NCI-H1048 (cell line): ENCODE measurements around the gene AP3B1.
A peak's percentile ranks its signal among the peaks of the same experiment; 100 is the strongest.
"Not testable (repeated sequence)": the region's sequence is repeated elsewhere in the genome, so short reads cannot be mapped to it uniquely, and the experiment has no call there.

Experiments
- DNase-seq: peaks from one replicate; lab custom pipeline; 2025; lab: John Stamatoyannopoulos, UW

The AP3B1 gene

DNA sequence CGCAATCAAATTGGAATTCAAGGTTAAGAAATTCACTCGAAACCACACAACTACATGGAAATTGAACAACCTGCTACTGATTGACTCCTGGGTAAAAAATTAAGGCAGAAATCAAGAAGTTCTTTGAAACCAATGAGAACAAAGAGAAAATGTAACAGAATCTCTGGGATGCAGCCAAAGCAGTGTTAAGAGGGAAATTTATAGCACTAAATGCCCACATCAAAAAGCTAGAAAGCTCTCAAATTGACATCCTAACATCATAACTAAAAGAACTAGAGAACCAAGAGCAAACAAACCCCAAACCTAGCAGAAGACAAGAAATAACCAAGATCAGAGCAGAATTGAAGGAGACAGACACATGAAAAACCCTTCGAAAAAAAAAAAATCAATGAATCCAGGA is 226.9 kb downstream of the AP3B1 start:
- DNase-seq: not testable (repeated sequence)

DNA sequence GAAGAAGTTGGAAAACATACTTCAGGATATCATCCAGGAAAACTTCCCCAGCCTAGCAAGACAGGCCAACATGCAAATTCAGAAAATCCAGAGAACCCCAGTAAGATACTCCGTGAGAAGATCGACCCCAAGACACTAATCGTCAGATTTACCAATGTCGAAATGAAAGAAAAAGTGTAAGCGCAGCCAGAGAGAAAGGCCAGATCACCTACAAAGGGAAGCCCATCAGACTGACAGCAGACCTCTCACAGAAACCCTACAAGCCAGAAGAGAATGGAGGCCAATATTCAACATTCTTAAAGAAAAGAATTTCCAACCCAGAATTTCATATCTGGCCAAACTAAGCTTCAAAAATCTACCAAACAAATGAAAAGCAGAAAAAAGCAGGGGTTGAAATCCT is 227.8 kb downstream of the AP3B1 start:
- not testable (repeated sequence) for DNase-seq

- DNase-seq: no peak
These were observed 228.8 kb downstream of the AP3B1 start for GRCh38 chr5:78065663-78066062.

DNA sequence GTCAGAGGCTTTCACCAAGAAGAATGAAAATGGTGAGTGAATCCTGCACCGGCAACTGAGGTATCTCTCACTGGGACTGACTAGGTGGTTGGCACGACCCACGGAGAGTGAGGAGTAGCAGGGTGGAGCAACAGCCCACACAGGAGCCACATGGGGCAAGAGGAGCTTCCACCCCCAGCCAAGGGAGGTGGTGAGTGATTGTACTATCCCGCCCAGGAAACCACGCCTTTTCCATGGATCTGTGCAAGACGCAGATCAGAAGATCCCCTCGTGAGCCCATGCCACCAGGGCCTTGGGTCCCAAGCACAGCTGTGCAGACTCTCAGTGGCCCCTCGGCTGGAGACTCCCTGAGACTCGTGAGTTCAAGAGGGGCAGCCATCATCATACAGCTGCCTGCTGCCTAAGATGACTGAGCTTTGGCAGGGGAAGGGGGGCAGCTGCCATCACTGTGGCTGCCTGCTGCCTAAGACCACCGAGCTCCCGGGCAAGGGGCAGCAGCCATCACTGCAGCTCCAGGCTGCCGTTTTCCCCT is 229.5 kb downstream of the AP3B1 start:
- DNase-seq: no peak

DNA sequence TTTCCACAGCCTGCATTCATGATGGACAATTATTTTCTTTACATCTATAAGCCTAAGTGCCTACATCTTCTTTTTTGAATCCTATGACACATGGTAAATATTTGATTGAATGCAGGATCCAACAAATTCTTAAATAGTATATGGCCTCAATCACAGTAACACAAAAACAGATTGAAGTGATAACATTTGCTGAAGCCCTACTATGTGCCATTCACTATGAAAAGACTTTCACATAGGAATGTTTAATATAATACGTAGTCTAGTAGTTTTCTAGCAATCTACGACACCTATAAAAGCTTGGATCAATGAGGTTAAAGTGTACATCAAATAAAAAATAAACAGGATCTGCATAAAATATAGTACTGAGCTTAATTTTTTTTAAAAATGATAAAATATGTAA is 231.0 kb downstream of the AP3B1 start:
- DNase-seq: no peak

- DNase-seq: no peak
These were observed 231.9 kb downstream of the AP3B1 start for GRCh38 chr5:78062645-78063044.

GRCh38 chr5:78060421-78060820 is 234.1 kb downstream of the AP3B1 start:
- DNase-seq: no peak

DNA sequence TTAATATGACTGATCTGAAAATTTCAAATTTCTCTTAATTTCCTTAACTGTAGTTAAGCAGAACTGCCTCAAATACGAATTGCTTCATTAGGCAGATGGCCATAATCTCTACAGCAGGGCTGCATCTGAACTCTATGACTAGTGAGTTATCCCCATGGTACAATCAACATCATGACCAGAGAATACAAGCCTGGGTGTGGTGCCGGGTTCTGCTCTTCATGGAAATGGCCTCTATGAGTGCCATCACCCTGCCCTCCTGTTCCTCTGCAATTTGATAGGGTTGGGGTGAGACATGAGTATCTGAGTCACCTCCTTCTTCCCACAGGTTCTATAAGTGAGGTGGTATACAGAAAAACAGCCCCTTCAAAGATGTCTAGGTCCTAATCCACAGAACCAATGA is 235.9 kb downstream of the AP3B1 start:
- DNase-seq: no peak

GRCh38 chr5:78056901-78057514 is 237.5 kb downstream of the AP3B1 start:
- DNase-seq: no peak

- no peak for DNase-seq
These were observed 238.4 kb downstream of the AP3B1 start for GRCh38 chr5:78056053-78056452.

DNA sequence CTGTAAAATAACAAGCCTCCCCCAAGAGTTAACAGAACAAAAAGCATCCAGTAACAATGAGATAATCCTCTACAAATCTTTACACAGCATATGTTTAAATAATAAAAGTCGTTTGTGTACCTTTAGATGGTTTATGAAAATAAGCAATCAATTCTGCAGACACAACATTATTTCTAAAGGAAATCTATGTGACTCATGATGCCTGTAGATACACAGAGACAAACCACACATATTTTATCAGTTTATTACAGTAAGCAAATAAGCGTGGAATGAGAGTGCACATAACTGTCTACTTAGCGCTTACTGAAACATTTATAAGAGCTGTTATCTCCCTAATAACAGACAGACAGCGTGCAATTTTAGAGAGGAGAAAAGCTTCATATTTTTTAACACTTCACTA is 243.6 kb downstream of the AP3B1 start:
- DNase-seq: no peak

DNA sequence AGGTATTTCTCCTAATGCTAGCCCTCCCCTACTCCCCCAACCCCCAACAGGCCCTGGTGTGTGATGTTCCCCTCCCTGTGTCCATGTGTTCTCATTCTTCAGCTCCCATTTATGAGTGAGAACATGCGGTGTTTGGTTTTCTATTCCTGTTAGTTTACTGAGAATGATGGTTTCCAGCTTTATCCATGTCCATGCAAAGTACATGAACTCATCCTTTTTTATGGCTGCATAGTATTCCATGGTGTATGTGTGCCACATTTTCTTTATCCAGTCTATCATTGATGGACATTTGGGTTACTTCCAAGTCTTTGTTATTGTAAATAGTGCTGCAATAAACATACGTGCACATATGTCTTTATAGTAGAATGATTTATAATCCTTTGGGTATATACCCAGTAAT is 247.7 kb downstream of the AP3B1 start:
- not testable (repeated sequence) for DNase-seq

- DNase-seq: no peak
These were observed 248.5 kb downstream of the AP3B1 start for GRCh38 chr5:78046006-78046405.

DNA sequence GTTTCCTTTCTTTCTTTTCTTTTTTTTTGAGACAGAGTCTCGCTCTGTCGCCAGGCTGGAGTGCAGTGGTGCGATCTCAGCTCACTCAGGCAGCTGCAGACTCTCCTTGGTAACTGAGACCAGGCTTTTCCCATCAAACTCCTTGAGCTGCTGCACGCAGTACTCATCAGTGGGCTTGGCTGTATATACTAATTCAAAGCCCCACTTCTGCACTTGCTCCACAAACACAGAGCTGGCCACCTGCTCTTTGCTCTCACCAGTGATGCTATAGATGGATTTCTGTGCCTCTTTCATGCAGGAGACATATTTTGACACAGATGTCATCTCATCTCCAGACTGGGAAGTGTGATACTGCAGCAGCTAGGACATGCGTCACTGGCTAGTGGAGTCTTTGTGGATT is 252.7 kb downstream of the AP3B1 start:
- DNase-seq: no peak

- no peak for DNase-seq
These were observed 269.0 kb downstream of the AP3B1 start for GRCh38 chr5:78025540-78025939.

- no peak for DNase-seq
These were observed 274.8 kb downstream of the AP3B1 start for GRCh38 chr5:78019744-78020143.

DNA sequence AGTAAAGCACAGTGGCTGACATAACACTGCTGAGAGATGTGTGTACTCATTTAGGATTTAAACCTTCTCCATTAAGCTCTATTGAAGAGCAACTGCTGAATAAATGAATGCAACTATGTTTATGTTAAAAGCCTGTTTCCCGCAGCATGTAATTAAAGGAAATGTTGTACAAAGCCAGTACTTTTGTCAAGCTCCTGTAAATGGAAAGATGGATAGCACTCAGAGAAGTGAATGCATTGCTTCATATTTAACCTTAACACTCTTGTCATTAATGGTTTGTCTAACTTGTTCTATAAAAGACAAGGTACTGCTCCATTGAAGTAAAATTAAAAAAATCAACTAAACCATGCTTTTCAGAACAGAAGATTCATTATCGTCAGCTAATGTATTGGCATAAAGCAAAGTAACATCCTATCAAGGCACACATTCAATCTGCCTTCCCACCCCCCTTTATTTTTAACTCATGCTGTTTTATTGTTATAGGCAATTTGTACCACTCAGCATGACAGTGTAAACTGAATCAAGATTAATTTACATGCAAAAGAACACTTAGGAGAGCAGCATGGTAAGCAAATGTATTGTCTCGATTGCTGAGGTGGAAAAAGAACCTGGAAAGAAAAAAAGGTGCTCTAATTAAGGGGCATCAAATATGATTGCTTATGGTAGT is 277.5 kb downstream of the AP3B1 start:
- no peak for DNase-seq

- DNase-seq: no peak
These were observed 284.5 kb downstream of the AP3B1 start for GRCh38 chr5:78009937-78010527.

GRCh38 chr5:78008356-78008967 is 286.0 kb downstream of the AP3B1 start:
- no peak for DNase-seq

GRCh38 chr5:78007233-78007632 is 287.3 kb downstream of the AP3B1 start:
- no peak for DNase-seq

DNA sequence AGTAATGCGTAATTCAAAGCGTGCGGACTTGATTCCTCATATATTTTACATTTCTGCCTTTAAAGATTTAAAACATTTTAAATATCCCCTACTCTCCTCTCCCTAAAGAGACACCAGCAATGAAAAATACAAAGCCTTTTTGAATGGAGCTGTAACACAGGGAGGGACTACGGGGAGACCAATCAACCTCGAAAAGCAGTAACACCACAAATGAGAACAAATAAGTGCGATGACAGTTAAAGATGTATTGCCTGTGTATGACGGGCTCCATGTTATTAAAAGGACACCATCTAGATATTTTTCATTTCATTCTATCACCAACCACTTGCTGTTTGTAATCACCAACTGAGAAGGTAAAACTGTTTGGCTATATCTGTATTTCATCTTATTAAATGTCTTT is 288.0 kb downstream of the AP3B1 start:
- no peak for DNase-seq

DNA sequence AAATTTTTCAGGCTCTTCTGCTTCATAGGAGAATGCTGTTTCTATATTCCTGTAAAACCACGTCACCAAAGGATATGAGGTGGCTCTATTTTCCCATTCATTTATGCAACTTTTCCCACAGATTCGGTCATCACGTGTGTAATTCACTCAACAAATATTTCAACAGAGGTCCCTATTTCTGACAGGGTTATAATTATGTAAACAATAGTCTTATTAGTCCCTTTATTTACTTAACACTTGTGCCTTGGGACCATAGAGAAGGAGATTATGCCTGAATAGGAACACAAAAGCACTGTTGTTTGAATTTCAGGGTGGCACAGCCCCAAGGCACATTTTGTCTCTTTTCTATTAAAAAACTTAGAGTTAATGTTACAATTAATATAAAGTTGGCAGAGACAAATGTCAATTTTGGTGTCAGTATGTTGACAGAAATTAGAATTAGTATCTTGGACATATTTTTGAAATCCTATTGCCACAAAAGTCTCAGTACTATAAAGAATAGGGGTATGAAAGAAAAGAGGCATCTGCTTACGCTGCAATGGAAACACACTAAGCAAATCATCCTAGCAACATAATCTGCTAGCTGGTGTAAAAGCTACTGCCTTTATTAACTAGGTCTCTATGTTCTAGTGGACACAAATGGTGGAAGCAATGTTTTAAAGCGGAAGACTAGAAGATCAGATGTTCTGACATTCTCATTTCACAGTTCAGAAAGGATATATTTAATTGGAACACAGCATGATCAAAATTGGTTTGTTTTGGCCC is 289.3 kb downstream of the AP3B1 start:
- peak; percentile 78 for DNase-seq
